Nephron (organoid): ENCODE measurements around the gene ID3.

Source experiments
- H3K27ac Mint-ChIP-seq, 3 experiments: 2 replicates each; pipeline ENCODE4 v1.8.0; 2020; ENCODE audit warnings: mixed read lengths in 3 of 3, mild to moderate bottlenecking in 2 of 3, moderate library complexity in 1 of 3
- H3K27me3 Mint-ChIP-seq: 2 replicates; pipeline ENCODE4 v1.8.0; 2021; ENCODE audit warnings: low read depth, mild to moderate bottlenecking, moderate library complexity, mixed read lengths
- H3K36me3 Mint-ChIP-seq: 2 replicates; pipeline ENCODE4 v1.8.0; 2020; ENCODE audit warnings: low read depth, mixed read lengths
- H3K4me1 Mint-ChIP-seq: 2 replicates; pipeline ENCODE4 v1.8.0; 2020; ENCODE audit warnings: mixed read lengths
- H3K4me3 Mint-ChIP-seq, 3 experiments: 2 replicates each; pipeline ENCODE4 v1.8.0; 2020; ENCODE audit warnings: mild to moderate bottlenecking in 3 of 3, mixed read lengths in 3 of 3, moderate library complexity in 2 of 3
- H3K9me3 Mint-ChIP-seq: 2 replicates; pipeline ENCODE4 v1.8.0; 2020; ENCODE audit warnings: mixed read lengths
- TF ChIP-seq, protein P1 (sequence below), 3 experiments: fragments of 200-600 bp; sonication (generic); IDR thresholded peaks; one replicate each; pipeline ENCODE4 v1.5.0; 2021; ENCODE audit warnings: antibody characterized with exemption in 3 of 3; ENCODE audit not compliant: unreplicated experiment in 3 of 3

ID3 gene

DNA sequence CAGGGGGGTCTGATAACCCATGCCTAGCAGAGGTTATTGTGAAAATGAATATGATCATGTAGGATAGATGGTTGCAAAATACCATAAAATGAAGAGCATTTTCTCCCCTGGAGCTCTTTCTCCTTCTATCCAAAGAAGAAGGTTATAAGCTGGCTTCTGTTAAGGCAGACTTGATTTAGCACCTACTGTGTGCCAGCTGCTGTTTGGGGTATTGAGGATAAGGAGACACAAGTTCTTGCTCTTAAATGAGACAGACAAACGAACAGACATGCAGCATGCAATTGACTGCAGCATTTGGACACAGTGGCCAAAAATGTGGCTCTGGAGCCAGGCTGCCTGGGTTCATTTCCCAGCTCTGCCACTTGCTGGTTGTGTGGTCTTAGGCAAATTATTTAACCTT, 39.8 kb upstream of the ID3 start:
- Mint-ChIP-seq H3K27ac (peak overlapping the region; percentile 15 to 93 (median 58)), H3K4me1 (peaks cover 42% of the 10 kb centered on the region), H3K9me3 (no peaks in the 10 kb centered on the region), H3K27me3 (peaks cover 5% of the 10 kb centered on the region), H3K36me3 (no peaks in the 10 kb centered on the region), H3K4me3 (no peak overlapping the region)
- TF ChIP-seq, protein P1, sequence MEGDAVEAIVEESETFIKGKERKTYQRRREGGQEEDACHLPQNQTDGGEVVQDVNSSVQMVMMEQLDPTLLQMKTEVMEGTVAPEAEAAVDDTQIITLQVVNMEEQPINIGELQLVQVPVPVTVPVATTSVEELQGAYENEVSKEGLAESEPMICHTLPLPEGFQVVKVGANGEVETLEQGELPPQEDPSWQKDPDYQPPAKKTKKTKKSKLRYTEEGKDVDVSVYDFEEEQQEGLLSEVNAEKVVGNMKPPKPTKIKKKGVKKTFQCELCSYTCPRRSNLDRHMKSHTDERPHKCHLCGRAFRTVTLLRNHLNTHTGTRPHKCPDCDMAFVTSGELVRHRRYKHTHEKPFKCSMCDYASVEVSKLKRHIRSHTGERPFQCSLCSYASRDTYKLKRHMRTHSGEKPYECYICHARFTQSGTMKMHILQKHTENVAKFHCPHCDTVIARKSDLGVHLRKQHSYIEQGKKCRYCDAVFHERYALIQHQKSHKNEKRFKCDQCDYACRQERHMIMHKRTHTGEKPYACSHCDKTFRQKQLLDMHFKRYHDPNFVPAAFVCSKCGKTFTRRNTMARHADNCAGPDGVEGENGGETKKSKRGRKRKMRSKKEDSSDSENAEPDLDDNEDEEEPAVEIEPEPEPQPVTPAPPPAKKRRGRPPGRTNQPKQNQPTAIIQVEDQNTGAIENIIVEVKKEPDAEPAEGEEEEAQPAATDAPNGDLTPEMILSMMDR (IDR thresholded peaks at IDR 0.05; ENCODE audit: unreplicated experiment in 3 of 3) = no peak

DNA sequence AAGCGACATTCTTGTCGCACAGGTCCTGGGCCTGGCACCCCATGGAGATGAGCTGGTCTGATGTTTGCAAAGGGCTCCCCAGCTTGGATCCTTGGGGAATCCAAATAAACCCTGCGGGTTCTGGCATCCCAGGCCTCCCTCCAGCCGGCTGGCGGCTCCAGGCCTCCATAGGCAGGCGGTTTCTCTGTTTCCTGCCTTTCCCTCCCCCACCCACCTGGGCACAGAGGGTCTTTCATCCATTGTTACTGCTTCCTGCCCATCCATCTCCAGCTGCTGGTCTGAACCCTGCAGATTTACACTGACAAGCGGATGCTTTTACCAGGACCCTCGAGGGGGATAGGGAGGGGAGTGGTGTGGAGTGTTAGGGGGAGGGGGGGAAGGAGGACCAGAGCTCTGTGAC, 39.1 kb upstream of the ID3 start:
- H3K27me3 Mint-ChIP-seq = peaks cover 5% of the 10 kb centered on the region
- H3K27ac Mint-ChIP-seq = peak overlapping the region in 2 of 3 experiments; percentile 73 to 93
- TF ChIP-seq, protein P1 (IDR thresholded peaks at IDR 0.05; ENCODE audit: unreplicated experiment in 3 of 3) = no peak
- H3K36me3 Mint-ChIP-seq = no peaks in the 10 kb centered on the region
- H3K9me3 Mint-ChIP-seq = no peaks in the 10 kb centered on the region
- H3K4me3 Mint-ChIP-seq = no peak overlapping the region
- H3K4me1 Mint-ChIP-seq = peaks cover 42% of the 10 kb centered on the region

DNA sequence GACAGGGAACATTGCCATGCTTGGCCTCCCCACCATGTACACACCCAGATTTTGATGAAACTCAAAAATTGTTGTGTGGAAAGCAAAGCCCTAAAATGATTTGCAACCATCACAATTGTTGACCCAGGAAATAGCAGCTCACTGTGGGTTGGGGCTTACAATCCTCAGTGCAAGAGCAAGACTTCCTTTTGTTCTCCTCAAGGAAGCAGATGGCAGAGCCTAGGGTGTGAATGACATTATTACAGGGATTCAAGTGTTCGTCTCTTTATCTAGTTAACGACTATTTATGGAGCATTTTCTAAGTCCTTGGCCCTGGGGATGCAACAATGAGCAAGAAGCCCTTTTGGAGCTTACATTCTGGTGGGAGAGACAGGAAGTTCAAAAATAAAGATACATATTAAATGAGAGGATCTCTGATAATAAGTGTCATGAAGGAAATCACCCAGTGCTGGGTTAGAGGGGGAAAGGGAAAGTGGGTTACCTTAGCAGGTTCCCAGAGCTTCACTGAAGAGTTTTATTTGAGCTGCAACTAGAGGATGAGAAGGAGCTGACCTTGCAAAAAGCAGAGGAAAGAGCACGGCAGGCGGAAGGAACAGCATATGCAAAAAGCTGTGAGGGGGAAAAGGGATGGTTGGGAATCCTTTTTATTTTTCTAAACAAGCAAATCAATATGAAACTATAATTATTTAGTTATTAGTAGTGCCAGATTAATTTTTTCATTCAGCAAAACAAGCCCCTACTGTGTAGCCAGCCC, 38.5 kb upstream of the ID3 start:
- TF ChIP-seq, protein P1 (IDR thresholded peaks at IDR 0.05; ENCODE audit: unreplicated experiment in 3 of 3) = no peak
- Mint-ChIP-seq H3K27ac (peak overlapping the region; percentile 73 to 93 (median 78)), H3K36me3 (no peaks in the 10 kb centered on the region), H3K27me3 (peaks cover 5% of the 10 kb centered on the region), H3K9me3 (no peaks in the 10 kb centered on the region), H3K4me1 (peaks cover 46% of the 10 kb centered on the region), H3K4me3 (no peak overlapping the region)

DNA sequence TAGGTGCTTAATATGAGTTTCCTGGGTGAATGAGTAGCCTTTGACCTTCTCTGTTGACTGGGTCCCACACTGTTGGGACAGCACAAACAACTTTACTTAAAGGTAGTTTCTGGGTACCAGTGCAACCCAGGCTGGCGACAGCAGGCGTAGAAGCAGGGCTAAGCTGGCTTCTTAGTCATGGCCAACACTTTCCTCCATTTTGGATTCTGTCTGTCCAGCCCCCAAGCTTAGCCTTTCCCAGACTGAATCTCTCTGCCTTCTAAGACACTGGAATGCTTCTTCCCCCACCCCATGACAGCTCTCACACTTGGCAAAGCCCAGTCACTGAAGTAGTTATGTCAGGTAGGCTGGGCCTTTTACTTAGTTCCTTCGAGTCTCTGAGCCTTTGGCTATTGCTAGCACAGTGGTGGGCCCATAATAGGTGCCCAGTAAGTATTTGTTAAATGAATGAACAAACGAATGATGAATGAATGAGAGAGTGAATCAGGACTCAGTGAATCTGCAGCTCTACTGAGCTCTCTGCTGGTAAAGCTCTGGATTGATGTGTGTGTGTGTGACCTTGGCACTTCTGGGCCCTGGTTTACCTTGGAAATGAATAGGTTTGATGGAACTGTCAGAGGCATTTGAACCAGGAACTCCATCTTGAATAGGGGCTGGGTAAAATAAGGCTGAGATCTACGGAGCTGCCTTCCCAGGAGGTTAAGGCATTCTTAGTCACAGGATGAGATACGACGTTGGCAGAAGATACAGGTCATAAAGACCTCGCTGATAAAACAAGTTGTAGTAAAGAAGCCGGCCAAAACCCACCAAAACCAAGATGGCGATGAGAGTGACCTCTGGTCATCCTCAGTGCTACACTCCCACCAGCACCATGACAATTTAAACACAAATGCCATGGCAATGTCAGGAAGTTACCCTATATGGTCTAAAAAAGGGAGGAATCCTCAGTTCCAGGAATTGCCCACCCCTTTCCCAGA, 37.4 kb upstream of the ID3 start:
- Mint-ChIP-seq H3K36me3 (no peaks in the 10 kb centered on the region), H3K27ac (peak overlapping the region; percentile 73 to 93 (median 78)), H3K4me3 (no peak overlapping the region), H3K9me3 (no peaks in the 10 kb centered on the region), H3K27me3 (peaks cover 9% of the 10 kb centered on the region), H3K4me1 (peaks cover 48% of the 10 kb centered on the region)
- TF ChIP-seq, protein P1 (IDR thresholded peaks at IDR 0.05; ENCODE audit: unreplicated experiment in 3 of 3) = no peak

DNA sequence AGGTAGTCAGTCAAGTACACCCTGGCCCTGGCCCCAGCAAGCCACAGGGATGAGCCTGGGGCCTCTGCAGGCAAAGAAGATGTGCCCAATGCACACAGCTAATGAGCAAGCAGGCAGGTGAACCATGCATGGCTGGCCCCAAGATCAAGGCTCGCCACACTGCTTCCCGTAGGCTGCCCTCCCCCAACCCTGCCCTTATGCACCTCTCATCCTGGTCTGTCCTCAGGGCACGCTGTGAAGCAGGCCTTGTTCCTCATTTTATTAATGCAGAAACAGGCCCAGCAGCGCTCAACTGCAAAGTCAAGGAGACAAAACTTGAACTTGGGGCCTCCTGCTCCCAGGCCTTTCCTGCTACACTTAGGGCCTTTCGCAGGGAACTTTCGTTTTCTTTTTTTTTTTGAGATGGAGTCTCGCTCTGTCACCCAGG, 35.6 kb upstream of the ID3 start:
- no peaks in the 10 kb centered on the region for H3K9me3 Mint-ChIP-seq
- no peaks in the 10 kb centered on the region for H3K36me3 Mint-ChIP-seq
- H3K4me1 Mint-ChIP-seq = peaks cover 53% of the 10 kb centered on the region
- H3K27me3 Mint-ChIP-seq = peaks cover 4% of the 10 kb centered on the region
- TF ChIP-seq, protein P1 (IDR thresholded peaks at IDR 0.05; ENCODE audit: unreplicated experiment in 3 of 3) = no peak
- peak overlapping the region; percentile 44 to 67 (median 60) for H3K27ac Mint-ChIP-seq
- H3K4me3 Mint-ChIP-seq = no peak overlapping the region
